Fibroblast of mammary gland (primary cell): Measurements from ENCODE around the gene DAB2IP.
A peak's percentile ranks its signal among the peaks of the same experiment; 100 is the strongest.

Experiments
- DNase-seq: peaks from one replicate; pipeline ENCODE4 v3.0.0-alpha.2; 2010; ENCODE audit warnings: low read depth
- H3K4me3 ChIP-seq: 2 replicates; pipeline ENCODE4 v1.5.1; 2011; ENCODE audit warnings: low read depth, mild to moderate bottlenecking, low read length, moderate library complexity; ENCODE audit not compliant: control insufficient read depth
- CTCF ChIP-seq: conservative IDR thresholded peaks from 2 replicates; pipeline ENCODE4 v1.5.1; 2011; ENCODE audit warnings: low read depth, low read length, inconsistent platforms; ENCODE audit not compliant: control insufficient read depth, insufficient read depth

Gene DAB2IP

DNA sequence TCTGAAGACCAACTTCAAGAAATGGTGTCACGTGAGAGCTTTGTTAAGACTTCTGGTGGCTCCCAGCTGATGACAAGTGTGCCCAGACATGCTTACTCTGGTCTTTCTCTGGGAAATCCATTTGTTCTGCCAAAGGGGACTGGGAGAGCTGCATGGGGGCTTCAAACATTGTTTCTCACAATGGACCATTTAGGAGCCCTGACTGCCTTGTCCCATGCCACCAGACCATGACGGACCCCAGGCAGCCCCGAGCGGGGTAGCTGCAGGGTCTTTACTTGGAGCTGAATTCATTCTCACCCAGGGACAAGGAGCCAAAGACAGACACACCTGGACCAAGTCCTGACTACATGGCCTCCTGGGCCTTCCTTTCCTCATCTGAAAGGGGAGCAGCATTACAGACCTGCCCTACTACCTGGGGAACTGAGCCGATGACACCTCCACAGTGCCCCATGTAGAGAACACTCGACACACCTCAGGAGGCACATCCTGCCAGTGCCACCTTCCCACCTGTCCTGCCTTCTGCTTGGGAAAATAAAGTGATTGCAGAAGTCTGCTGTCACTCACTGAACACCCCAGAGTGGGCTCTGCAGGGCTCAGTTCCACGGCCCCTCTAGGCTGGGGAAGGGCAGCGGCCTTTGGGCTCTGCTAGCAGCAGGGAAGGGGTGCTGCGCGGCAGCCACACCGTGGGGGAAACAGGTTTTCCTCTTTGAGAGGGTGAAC is 169.0 kb downstream of the DAB2IP start:
- TF ChIP-seq CTCF: no peak
- no peak for DNase-seq

DNA sequence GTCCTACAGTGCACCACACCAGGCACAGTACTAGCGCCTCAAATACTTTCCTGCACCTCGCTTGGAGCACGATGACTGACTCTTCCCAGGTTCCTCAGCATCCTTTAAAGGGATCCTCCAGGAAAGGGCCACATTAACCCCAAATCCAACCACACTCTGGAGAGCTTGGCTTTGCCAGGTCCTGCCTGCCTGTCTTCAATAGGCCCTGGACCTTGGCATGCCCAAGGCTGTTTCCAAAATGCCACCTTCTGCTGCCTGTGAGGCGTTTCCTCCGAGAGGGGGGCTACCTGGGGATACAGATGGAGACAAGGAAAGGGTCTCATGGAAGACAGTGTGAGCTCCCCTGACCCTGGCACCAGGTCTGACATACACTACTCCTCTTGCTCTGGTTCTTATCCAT is 169.9 kb downstream of the DAB2IP start:
- TF ChIP-seq CTCF: no peak
- no peak for DNase-seq
- H3K4me3 ChIP-seq: no peak overlapping the region

More for the DNA sequence above, 169.0 kb downstream of the DAB2IP start:
- no peak overlapping the region for H3K4me3 ChIP-seq

DNA sequence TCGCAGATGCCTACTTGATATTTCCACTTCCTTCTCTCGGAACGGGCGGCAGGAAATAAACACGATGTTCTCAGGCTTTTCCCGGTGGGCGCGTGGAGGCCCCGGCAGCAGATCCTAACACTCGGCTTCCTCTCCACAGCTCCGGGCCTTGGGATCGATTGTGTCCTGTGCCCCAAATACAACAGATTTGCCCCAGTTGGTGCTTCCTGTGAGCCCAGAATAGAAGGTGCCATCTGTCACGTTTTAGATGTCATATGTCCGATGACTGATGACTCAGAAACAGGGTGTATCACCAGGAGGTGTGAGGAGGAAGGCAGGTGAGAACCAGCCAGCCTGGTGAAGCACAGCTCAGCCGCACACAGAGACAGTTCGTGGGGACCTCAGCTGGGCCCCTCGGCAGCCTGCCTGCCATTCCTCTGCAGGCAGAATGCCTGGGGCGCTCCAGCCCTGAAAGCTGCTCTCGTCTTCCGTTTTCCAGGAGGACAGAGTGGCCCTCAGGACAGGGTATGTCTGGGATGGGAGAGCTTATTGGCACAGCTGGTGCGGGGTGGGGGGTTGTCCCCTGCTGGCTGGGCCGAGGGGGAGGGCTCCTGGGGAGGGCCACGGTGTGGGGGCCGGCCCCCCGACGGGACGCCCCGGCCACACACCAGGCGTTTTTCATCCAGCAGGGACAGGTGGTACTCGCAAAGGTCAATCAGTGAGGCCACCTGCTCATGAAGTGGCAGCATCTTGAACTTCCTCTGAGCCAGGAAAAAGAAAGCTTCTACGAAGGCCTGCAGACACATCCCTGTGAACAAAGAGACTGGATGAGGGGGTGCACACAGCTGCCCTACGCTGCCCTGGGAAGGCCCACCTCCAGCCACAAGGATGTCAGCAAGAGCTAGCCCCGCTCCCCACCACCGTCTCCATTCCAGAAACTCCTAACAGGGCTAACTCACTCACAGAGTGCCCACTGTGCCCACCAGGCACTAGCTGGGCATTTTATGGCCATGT is 171.0 kb downstream of the DAB2IP start:
- DNase-seq: no peak
- TF ChIP-seq CTCF: no peak
- no peak overlapping the region for H3K4me3 ChIP-seq

DNA sequence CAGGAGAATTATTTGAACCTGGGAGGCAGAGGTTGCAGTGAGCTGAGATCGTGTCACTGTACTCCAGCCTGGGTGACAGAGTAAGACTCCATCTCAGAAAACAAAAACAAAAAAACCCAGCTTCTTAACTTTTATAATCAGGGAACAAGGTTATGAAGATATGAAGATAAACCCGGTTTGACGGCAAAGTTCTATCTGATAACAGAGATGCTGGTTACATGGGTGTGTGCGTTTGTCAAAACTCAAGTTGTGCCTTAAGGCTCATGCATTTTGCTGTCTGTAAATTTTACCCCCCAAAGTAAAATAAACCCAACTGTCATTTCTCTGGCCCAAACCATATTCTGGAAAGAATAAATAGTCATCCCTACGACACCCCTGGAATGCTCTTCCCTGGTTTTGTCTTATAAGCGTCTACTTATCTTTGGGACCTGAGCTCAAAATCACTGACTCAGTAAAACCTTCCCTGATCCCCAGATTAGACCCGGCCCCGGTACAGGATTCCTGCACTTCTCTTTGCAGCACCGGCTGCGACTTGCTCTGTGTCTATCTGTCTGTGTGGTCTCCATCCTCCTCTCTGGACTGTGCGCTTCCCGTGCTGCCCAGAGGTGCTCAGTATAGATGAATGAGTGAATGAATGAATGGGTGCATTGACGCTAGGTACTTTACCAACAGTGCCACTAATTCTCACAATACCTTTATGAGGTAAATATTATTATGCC is 172.2 kb downstream of the DAB2IP start:
- DNase-seq: no peak
- no peak for TF ChIP-seq CTCF
- no peak overlapping the region for H3K4me3 ChIP-seq

DNA sequence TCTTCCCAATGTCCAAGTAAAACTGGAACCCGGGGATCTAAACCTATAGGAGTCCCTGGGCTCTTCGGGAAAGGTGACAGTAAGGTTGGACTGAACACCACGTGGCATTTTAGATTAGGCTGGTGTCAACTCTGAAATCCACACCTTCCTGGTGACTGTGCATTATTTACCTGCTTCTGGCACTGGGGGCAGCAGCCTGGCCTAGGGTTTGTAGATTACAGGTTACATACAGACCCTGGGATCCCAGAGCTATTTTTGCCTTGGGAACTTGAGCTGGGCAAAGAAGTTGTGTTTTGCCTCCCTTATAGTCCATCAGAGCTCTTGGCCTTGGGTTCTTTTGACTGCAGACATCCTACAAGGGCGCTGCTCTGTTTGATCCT is 173.2 kb downstream of the DAB2IP start:
- no peak overlapping the region for H3K4me3 ChIP-seq
- TF ChIP-seq CTCF: no peak
- no peak for DNase-seq

DNA sequence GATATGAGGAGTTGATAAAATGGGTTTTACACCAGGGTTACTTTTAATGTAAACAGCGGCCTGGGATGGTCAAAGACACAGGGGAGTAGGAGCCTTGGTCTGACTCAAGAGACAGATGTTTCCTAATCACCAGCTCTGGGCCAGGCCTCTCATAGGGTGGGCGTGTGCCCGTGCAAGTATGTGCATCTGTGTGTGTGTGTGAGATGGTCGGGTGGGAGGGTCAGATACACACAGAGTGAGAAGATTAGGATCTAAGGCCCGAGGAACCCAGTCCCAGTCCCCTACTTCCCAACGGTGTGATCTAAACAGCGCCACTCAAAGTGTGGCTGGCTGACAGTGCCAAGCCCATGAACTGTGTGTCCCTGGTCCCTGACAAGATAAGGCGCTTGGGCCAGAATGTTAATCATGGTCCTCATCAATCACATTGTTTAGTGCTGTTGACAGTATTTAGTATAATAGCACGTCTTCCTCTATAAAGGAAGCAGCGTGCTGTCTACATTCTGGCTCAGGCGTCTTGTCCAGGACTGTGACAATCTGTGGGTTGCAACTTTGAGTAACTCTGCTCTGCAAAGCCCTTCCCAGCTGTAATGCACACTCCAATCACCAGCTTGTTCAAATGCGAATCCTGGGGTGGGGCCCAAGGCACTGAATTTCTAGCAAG is 173.7 kb downstream of the DAB2IP start:
- DNase-seq: peak; percentile 14

More for the DNA sequence above, 173.7 kb downstream of the DAB2IP start:
- no peak overlapping the region for H3K4me3 ChIP-seq
- TF ChIP-seq CTCF: no peak
